A673 (cell line): ENCODE data around the gene ANKMY1. TPM values are rescaled to one million over a fixed set of nuclear protein-coding genes. Genes with fewer than 3 reads are reported as not detected.

Source experiments
- BruUV-seq: library from RNA; stranded (reverse); fragments of 400-500 nt; replicated peaks from 2 replicates; lab custom pipeline; 2021; lab: Mats Ljungman, UMichigan
- CTCF ChIA-PET: fragments of 300-600 bp; sonication (Branson Sonifier 250); formaldehyde crosslinking; loops from one replicate; lab custom pipeline; 2022; ENCODE audit warnings: antibody characterized with exemption; lab: Charles Lee
- POLR2A ChIA-PET: fragments of 300-600 bp; sonication (Branson Sonifier 250); formaldehyde crosslinking; loops from one replicate; lab custom pipeline; 2022; ENCODE audit warnings: antibody characterized with exemption; ENCODE audit not compliant: low non-redundant PET; lab: Charles Lee
- DNase-seq: peaks from one replicate; pipeline ENCODE4 v3.0.0-alpha.2; 2015; ENCODE audit warnings: low spot score
- H3K27ac ChIP-seq: fragments of 200-600 bp; sonication (generic); 2 replicates; pipeline ENCODE4 v1.5.1; 2016; ENCODE audit warnings: mixed run types, low read depth, mild to moderate bottlenecking, mixed read lengths, antibody characterized with exemption, low read length; ENCODE audit not compliant: poor library complexity, severe bottlenecking
- H3K27me3 ChIP-seq: fragments of 200-600 bp; sonication (generic); replicated peaks from 2 replicates; pipeline ENCODE4 v1.6.1; 2017; ENCODE audit warnings: mixed run types, low read depth, mild to moderate bottlenecking, mixed read lengths, antibody characterized with exemption, low read length; ENCODE audit not compliant: insufficient read depth, poor library complexity
- H3K36me3 ChIP-seq: fragments of 200-600 bp; sonication (generic); 2 replicates; pipeline ENCODE4 v1.6.1; 2016; ENCODE audit warnings: mixed run types, mild to moderate bottlenecking, mixed read lengths, antibody characterized with exemption, low read length; ENCODE audit not compliant: insufficient read depth, poor library complexity, severe bottlenecking
- H3K4me1 ChIP-seq: fragments of 200-600 bp; sonication (generic); 2 replicates; pipeline ENCODE4 v1.6.1; 2017; ENCODE audit warnings: mixed run types, mild to moderate bottlenecking, mixed read lengths, antibody characterized with exemption, low read length; ENCODE audit not compliant: insufficient read depth, poor library complexity, severe bottlenecking
- H3K4me3 ChIP-seq: fragments of 200-600 bp; sonication (generic); 2 replicates; pipeline ENCODE4 v1.5.1; 2016; ENCODE audit warnings: low read depth, mixed run types, mild to moderate bottlenecking, mixed read lengths, low read length; ENCODE audit not compliant: poor library complexity, severe bottlenecking
- H3K9me3 ChIP-seq: fragments of 200-600 bp; sonication (generic); 2 replicates; pipeline ENCODE4 v1.6.1; 2016; ENCODE audit warnings: mixed run types, low read depth, mild to moderate bottlenecking, mixed read lengths, antibody characterized with exemption, low read length; ENCODE audit not compliant: poor library complexity, severe bottlenecking
- EZH2 ChIP-seq: fragments of 200-600 bp; sonication (generic); IDR thresholded peaks from 2 replicates; pipeline ENCODE4 v1.6.1; 2017; ENCODE audit warnings: borderline replicate concordance, low read depth, mild to moderate bottlenecking, mixed read lengths, antibody characterized with exemption, low read length; ENCODE audit not compliant: poor library complexity, severe bottlenecking
- intact Hi-C: fragments of 100-400 bp; cut with micrococcal nuclease; formaldehyde crosslinking; loops from one replicate; pipeline ENCODE4 v1.10.0; 2022; ENCODE audit not compliant: unreplicated experiment
- total RNA-seq: library from RNA; stranded (reverse); gene quantifications from 2 replicates; pipeline ENCODE4 v1.2.3, GENCODE V29; 2021
- TF ChIP-seq, protein P1 (sequence below): fragments of 300-800, 200-600 bp; sonication (generic); conservative IDR thresholded peaks from 2 replicates; pipeline ENCODE4 v1.5.1; 2017; ENCODE audit warnings: low read depth, mild to moderate bottlenecking, antibody characterized with exemption, low read length, moderate library complexity, mixed read lengths

ANKMY1 gene
- total RNA-seq, 1 experiment from 2014 or later = 21.8 TPM

DNA sequence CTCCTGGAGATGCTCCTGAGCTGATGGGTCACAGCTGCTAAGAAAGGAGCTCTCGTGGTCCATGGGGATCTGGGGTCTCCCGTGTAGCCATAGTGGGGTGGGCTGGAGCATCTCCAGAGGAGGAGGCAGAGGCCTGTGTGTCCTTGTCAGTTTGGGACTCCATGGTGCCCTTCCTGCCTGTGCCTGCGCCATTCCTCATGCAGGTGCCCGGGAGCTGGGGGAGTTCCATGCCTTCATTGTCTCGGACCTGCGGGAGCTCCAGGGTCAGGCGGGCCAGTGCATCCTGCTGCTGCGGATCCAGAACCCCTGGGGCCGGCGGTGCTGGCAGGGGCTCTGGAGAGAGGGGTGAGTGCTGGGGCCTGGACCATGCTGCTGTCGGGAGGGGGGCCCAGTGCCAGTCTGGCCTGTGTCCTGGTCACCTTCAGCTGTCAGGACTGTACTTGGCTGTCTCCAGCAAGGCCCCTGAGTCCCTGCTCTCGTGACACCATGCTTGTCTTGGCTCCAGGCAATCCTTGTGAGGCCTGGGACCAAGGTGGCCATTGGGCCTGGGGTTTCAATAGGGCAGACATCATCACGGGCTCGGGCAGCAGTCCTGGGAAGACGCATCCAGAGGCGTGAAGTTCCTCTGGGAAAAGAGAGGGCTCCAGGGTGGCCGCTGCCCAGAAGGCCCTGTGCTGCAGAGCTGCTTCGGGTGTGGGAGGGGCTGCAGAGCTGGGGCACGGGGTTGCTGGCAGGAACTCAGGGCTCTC is 36.1 kb upstream of the ANKMY1 start:
- peaks cover 8% of the 10 kb centered on the region for H3K4me1 ChIP-seq
- no peak for DNase-seq
- no peak for TF ChIP-seq EZH2
- H3K27me3 ChIP-seq = no peaks in the 10 kb centered on the region
- POLR2A ChIA-PET = no interaction called here
- intact Hi-C loops = no loop called here
- H3K27ac ChIP-seq = no peak overlapping the region
- no peaks in the 10 kb centered on the region for H3K9me3 ChIP-seq
- H3K36me3 ChIP-seq = peaks cover 14% of the 10 kb centered on the region
- CTCF ChIA-PET = no interaction called here
- BruUV-seq = no TSS peak
- no peak overlapping the region for H3K4me3 ChIP-seq

DNA sequence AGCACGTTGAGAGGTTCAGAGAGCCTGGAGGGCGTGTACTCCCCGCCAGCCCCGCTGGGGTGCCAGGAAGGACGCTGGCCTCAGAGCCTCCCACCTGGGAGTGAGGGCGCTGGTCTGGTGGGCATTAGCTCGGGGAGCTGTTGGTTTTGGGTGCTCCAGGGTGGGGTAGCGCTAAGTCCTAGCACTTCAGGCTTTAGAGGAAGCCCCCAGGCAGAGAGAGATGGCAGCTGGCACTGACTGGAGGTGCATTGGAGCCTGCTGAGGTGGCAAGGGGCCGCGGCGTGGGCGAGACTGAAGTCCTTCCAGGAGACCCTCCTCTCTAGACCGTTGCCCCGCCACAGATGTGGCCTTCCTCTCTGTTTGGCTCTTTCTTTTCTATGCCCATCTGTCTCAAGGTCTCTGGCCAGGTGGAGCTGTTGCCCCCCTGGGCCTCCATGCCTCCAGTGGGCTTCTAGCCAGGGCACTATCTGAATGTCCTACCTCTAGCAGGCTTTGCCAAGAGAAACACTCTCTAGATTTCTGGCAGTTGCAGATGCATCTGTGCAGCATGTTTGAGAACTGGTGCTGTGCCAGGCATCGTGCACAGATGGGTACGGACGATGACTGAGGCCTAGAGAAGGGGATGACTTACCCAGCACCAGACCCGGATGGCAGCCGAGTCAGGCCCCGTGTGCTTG is 35.4 kb upstream of the ANKMY1 start:
- ChIA-PET POLR2A (no interaction called here), CTCF (no interaction called here)
- Histone ChIP-seq H3K27ac (no peak overlapping the region), H3K4me3 (no peak overlapping the region), H3K36me3 (peaks cover 11% of the 10 kb centered on the region), H3K4me1 (peaks cover 15% of the 10 kb centered on the region), H3K9me3 (no peaks in the 10 kb centered on the region), H3K27me3 (no peaks in the 10 kb centered on the region)
- DNase-seq = no peak
- intact Hi-C loops = no loop called here
- TF ChIP-seq, protein P1, sequence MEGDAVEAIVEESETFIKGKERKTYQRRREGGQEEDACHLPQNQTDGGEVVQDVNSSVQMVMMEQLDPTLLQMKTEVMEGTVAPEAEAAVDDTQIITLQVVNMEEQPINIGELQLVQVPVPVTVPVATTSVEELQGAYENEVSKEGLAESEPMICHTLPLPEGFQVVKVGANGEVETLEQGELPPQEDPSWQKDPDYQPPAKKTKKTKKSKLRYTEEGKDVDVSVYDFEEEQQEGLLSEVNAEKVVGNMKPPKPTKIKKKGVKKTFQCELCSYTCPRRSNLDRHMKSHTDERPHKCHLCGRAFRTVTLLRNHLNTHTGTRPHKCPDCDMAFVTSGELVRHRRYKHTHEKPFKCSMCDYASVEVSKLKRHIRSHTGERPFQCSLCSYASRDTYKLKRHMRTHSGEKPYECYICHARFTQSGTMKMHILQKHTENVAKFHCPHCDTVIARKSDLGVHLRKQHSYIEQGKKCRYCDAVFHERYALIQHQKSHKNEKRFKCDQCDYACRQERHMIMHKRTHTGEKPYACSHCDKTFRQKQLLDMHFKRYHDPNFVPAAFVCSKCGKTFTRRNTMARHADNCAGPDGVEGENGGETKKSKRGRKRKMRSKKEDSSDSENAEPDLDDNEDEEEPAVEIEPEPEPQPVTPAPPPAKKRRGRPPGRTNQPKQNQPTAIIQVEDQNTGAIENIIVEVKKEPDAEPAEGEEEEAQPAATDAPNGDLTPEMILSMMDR = no peak
- no peak for TF ChIP-seq EZH2
- no TSS peak for BruUV-seq

DNA sequence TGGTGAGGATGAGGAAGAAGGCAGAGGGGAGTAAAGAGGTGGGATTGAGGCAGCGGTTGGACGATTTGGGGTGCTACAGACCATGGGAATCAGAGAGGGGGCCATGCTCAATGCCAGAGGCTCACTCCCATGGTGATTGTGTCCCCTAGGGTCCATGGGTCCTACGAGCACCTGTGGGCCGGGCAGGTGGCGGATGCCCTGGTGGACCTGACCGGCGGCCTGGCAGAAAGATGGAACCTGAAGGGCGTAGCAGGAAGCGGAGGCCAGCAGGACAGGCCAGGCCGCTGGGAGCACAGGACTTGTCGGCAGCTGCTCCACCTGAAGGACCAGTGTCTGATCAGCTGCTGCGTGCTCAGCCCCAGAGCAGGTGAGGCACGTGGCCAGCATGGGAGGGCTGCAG is 34.0 kb upstream of the ANKMY1 start:
- ChIA-PET POLR2A (no interaction called here), CTCF (no interaction called here)

More for the DNA sequence above, 34.0 kb upstream of the ANKMY1 start:
- H3K27ac ChIP-seq = no peak overlapping the region
- H3K27me3 ChIP-seq = no peaks in the 10 kb centered on the region
- TF ChIP-seq, protein P1 = no peak
- TF ChIP-seq EZH2 = no peak
- BruUV-seq = no TSS peak
- intact Hi-C loops = no loop called here
- peaks cover 7% of the 10 kb centered on the region for H3K36me3 ChIP-seq
- no peaks in the 10 kb centered on the region for H3K9me3 ChIP-seq
- H3K4me1 ChIP-seq = peaks cover 22% of the 10 kb centered on the region
- DNase-seq = no peak
- H3K4me3 ChIP-seq = no peak overlapping the region
